WTC11 (cell line): ENCODE data around the gene CLK2. TPM values are rescaled to one million over a fixed set of nuclear protein-coding genes. Genes with fewer than 3 reads are reported as not detected.

Experiments used
- ATAC-seq: fragments of 200-7000 bp; cut with Tn5 transposase; 2 replicates; pipeline ENCODE4 v1.10.0; 2021; ENCODE audit warnings: mild to moderate bottlenecking, moderate library complexity
- CTCF ChIA-PET: fragments of 300-600 bp; sonication (Branson Sonifier 250); formaldehyde crosslinking; loops from one replicate; lab custom pipeline; 2021; ENCODE audit warnings: antibody characterized with exemption; lab: Charles Lee
- POLR2A ChIA-PET: fragments of 350-600 bp; sonication (Branson Sonifier 250); formaldehyde crosslinking; loops from one replicate; lab custom pipeline; 2021; ENCODE audit warnings: antibody characterized with exemption; lab: Charles Lee
- DNase-seq: peaks from one replicate; pipeline ENCODE4 v3.0.0; 2021; ENCODE audit warnings: low spot score
- H3K27ac Mint-ChIP-seq: 2 replicates; pipeline ENCODE4 v1.8.0; 2021; ENCODE audit warnings: mixed read lengths
- H3K27me3 Mint-ChIP-seq: 2 replicates; pipeline ENCODE4 v1.8.0; 2021; ENCODE audit warnings: low read depth, mild to moderate bottlenecking, moderate library complexity, mixed read lengths
- H3K36me3 Mint-ChIP-seq: 2 replicates; pipeline ENCODE4 v1.8.0; 2021; ENCODE audit warnings: mixed read lengths
- H3K4me1 Mint-ChIP-seq: 2 replicates; pipeline ENCODE4 v1.8.0; 2022; ENCODE audit warnings: mixed read lengths
- H3K4me3 Mint-ChIP-seq: 2 replicates; pipeline ENCODE4 v1.8.0; 2021; ENCODE audit warnings: mild to moderate bottlenecking, moderate library complexity, mixed read lengths
- H3K9me3 Mint-ChIP-seq: 2 replicates; pipeline ENCODE4 v1.8.0; 2021; ENCODE audit warnings: mixed read lengths
- ATF1 ChIP-seq: sonication (generic); formaldehyde crosslinking; IDR thresholded peaks from 2 replicates; pipeline ENCODE4 v1.8.1; 2023; ENCODE audit warnings: mild to moderate bottlenecking, moderate library complexity, missing genetic modification reagents
- ETV6 ChIP-seq: sonication (generic); formaldehyde crosslinking; IDR thresholded peaks from 2 replicates; pipeline ENCODE4 v1.8.1; 2022; ENCODE audit warnings: mild to moderate bottlenecking, missing genetic modification reagents
- GRHL2 ChIP-seq: fragments of 250-450 bp; sonication (Bioruptor Pico); IDR thresholded peaks from 2 replicates; pipeline ENCODE4 v1.8.0; 2022; ENCODE audit warnings: mild to moderate bottlenecking, moderate library complexity; ENCODE audit not compliant: insufficient replicate concordance, severe bottlenecking
- IRF2 ChIP-seq: sonication (generic); formaldehyde crosslinking; IDR thresholded peaks from 2 replicates; pipeline ENCODE4 v1.8.0; 2022; ENCODE audit warnings: low read depth, missing genetic modification reagents, borderline replicate concordance
- JUN ChIP-seq: sonication (generic); formaldehyde crosslinking; IDR thresholded peaks from 2 replicates; pipeline ENCODE4 v1.8.0; 2023; ENCODE audit warnings: mild to moderate bottlenecking, missing genetic modification reagents
- TEAD1 ChIP-seq: sonication (generic); formaldehyde crosslinking; IDR thresholded peaks from 2 replicates; pipeline ENCODE4 v1.8.0; 2022; ENCODE audit warnings: mild to moderate bottlenecking, missing genetic modification reagents
- ZNF671 ChIP-seq: fragments of 250-450 bp; sonication (Bioruptor Pico); IDR thresholded peaks from 2 replicates; pipeline ENCODE4 v1.8.0; 2021; ENCODE audit warnings: mild to moderate bottlenecking
- total RNA-seq: library from RNA; stranded (reverse); gene quantifications from 3 replicates; pipeline ENCODE4 v1.2.3, GENCODE V29; 2021
- TF ChIP-seq, protein P1 (sequence below): sonication (generic); formaldehyde crosslinking; IDR thresholded peaks from 2 replicates; pipeline ENCODE4 v1.8.1; 2023; ENCODE audit warnings: mild to moderate bottlenecking, missing genetic modification reagents, moderate library complexity
- TF ChIP-seq, protein P2 (sequence below): sonication (generic); formaldehyde crosslinking; IDR thresholded peaks from 2 replicates; pipeline ENCODE4 v1.8.1; 2022; ENCODE audit warnings: low read depth, mild to moderate bottlenecking, moderate library complexity, missing genetic modification reagents, borderline replicate concordance
- TF ChIP-seq, protein P3 (sequence below): fragments of 250-450 bp; sonication (Bioruptor Pico); IDR thresholded peaks from 2 replicates; pipeline ENCODE4 v1.9.0; 2021; ENCODE audit warnings: mild to moderate bottlenecking
- TF ChIP-seq, protein P4 (sequence below): sonication (generic); formaldehyde crosslinking; IDR thresholded peaks from 2 replicates; pipeline ENCODE4 v1.8.1; 2022; ENCODE audit warnings: missing genetic modification reagents, borderline replicate concordance
- TF ChIP-seq, protein P5 (sequence below): sonication (generic); formaldehyde crosslinking; IDR thresholded peaks from 2 replicates; pipeline ENCODE4 v1.8.1; 2023; ENCODE audit warnings: mild to moderate bottlenecking, missing genetic modification reagents

Gene CLK2
- total RNA-seq, 1 experiment from 2014 or later: 74.4 TPM

DNA sequence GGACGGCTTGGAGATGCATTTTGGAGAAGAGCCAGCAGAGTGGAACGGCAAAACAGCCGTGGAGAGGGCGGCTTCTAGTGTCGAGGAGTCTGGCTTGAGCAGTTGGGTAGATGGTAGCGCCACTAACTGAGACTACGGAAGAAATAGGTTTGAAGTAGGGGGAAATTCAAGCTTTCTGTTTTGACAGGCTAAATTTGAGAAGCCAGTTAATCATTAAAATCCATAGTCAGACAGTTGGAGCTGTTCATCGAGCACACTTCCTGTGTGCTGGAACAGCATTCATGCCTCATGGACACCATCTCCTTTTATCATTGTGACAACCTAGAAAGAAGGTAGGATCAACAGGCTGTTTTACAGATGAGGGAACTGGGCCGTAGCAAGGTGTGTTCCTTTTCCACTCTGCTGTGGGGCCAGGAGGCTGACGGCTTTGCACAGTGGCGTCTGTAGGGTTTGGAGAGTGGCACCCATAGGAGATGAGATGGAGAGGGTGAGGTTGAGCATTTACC lies 31.3 kb upstream of the CLK2 start:
- POLR2A ChIA-PET: interaction anchor here (2.0 kb wide), 1 partner anchor 32 kb away, joined by 4 read pairs; the partner anchor contains the start of gene CLK2
- Mint-ChIP-seq H3K9me3 (no peaks in the 10 kb centered on the region), H3K4me3 (no peak overlapping the region), H3K4me1 (peaks cover 16% of the 10 kb centered on the region), H3K27ac (peak overlapping the region; percentile 10; the same call in 1 of the 2 replicates)
- CTCF ChIA-PET: interaction anchor here (1.1 to 3.9 kb wide), 4 partner anchors 19 to 54 kb away, joined by 3 to 27 read pairs (median 5); no protein-coding TSS in a partner anchor
- TF ChIP-seq GRHL2 (CRISPR knock-in tag): no peak
- TF ChIP-seq TEAD1 (CRISPR knock-in tag): no peak
- TF ChIP-seq, all 79 proteins: peak for 0
- Mint-ChIP-seq H3K36me3 (no peaks in the 10 kb centered on the region), H3K27me3 (no peaks in the 10 kb centered on the region)
- DNase-seq: no peak
- ATAC-seq: no peak

DNA sequence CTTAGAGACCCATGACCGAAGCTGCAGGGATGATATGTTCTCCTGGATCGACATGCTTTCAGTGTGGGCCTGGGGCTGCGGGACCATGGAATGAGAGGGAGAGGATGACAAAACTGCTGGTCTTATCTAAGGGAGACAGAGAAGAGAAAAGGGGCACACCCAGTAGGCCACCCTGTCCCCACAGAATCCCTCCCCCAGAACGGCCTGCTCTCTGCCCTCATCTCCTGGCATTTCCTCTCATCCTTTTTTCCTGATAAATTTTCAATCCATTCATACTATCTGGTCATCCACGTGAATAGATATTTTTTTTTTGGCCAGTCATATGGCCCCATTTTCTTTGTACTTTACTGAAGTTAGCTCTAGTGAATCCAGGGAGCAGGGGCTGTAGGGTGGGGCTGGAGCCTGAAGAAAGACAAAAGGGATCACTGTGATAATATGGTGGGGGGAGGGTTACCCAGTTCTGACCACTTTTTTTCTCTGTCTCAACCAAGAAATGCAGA lies 28.1 kb upstream of the CLK2 start, which contains the start of gene PKLR:
TSS of gene PKLR (minus strand) at position 97 of the 500 bp plus-strand sequence. CDS start at position 54, 43 bp downstream.
- Mint-ChIP-seq H3K27ac (no peak within 1 kb of the TSS; the same call in 1 of the 2 replicates), H3K9me3 (no peaks in the 10 kb centered on the region), H3K36me3 (no peaks in the 10 kb centered on the region), H3K4me1 (peaks cover 20% of the 10 kb centered on the region), H3K27me3 (peaks cover 12% of the 10 kb centered on the region), H3K4me3 (no peak within 1 kb of the TSS)
- CTCF ChIA-PET: interaction anchor here (1.1 to 1.5 kb wide), 4 partner anchors 22 to 51 kb away, joined by 4 to 9 read pairs (median 4); no protein-coding TSS in a partner anchor
- POLR2A ChIA-PET: no interaction called here
- ATAC-seq (no peak), DNase-seq (no peak)
- TF ChIP-seq, protein P1, sequence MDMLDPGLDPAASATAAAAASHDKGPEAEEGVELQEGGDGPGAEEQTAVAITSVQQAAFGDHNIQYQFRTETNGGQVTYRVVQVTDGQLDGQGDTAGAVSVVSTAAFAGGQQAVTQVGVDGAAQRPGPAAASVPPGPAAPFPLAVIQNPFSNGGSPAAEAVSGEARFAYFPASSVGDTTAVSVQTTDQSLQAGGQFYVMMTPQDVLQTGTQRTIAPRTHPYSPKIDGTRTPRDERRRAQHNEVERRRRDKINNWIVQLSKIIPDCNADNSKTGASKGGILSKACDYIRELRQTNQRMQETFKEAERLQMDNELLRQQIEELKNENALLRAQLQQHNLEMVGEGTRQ (CRISPR knock-in tag): no peak
- TF ChIP-seq, protein P2, sequence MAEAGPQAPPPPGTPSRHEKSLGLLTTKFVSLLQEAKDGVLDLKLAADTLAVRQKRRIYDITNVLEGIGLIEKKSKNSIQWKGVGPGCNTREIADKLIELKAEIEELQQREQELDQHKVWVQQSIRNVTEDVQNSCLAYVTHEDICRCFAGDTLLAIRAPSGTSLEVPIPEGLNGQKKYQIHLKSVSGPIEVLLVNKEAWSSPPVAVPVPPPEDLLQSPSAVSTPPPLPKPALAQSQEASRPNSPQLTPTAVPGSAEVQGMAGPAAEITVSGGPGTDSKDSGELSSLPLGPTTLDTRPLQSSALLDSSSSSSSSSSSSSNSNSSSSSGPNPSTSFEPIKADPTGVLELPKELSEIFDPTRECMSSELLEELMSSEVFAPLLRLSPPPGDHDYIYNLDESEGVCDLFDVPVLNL: no peak
- TF ChIP-seq JUN (CRISPR knock-in tag) (no peak), IRF2 (CRISPR knock-in tag) (no peak), ATF1 (CRISPR knock-in tag) (no peak), ETV6 (CRISPR knock-in tag) (no peak), ZNF671 (CRISPR knock-in tag) (no peak)
- TF ChIP-seq, protein P3, sequence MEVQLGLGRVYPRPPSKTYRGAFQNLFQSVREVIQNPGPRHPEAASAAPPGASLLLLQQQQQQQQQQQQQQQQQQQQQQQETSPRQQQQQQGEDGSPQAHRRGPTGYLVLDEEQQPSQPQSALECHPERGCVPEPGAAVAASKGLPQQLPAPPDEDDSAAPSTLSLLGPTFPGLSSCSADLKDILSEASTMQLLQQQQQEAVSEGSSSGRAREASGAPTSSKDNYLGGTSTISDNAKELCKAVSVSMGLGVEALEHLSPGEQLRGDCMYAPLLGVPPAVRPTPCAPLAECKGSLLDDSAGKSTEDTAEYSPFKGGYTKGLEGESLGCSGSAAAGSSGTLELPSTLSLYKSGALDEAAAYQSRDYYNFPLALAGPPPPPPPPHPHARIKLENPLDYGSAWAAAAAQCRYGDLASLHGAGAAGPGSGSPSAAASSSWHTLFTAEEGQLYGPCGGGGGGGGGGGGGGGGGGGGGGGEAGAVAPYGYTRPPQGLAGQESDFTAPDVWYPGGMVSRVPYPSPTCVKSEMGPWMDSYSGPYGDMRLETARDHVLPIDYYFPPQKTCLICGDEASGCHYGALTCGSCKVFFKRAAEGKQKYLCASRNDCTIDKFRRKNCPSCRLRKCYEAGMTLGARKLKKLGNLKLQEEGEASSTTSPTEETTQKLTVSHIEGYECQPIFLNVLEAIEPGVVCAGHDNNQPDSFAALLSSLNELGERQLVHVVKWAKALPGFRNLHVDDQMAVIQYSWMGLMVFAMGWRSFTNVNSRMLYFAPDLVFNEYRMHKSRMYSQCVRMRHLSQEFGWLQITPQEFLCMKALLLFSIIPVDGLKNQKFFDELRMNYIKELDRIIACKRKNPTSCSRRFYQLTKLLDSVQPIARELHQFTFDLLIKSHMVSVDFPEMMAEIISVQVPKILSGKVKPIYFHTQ (CRISPR knock-in tag): no peak
- TF ChIP-seq, protein P4, sequence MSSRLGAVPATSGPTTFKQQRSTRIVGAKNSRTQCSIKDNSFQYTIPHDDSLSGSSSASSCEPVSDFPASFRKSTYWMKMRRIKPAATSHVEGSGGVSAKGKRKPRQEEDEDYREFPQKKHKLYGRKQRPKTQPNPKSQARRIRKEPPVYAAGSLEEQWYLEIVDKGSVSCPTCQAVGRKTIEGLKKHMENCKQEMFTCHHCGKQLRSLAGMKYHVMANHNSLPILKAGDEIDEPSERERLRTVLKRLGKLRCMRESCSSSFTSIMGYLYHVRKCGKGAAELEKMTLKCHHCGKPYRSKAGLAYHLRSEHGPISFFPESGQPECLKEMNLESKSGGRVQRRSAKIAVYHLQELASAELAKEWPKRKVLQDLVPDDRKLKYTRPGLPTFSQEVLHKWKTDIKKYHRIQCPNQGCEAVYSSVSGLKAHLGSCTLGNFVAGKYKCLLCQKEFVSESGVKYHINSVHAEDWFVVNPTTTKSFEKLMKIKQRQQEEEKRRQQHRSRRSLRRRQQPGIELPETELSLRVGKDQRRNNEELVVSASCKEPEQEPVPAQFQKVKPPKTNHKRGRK: no peak
- TF ChIP-seq, protein P5, sequence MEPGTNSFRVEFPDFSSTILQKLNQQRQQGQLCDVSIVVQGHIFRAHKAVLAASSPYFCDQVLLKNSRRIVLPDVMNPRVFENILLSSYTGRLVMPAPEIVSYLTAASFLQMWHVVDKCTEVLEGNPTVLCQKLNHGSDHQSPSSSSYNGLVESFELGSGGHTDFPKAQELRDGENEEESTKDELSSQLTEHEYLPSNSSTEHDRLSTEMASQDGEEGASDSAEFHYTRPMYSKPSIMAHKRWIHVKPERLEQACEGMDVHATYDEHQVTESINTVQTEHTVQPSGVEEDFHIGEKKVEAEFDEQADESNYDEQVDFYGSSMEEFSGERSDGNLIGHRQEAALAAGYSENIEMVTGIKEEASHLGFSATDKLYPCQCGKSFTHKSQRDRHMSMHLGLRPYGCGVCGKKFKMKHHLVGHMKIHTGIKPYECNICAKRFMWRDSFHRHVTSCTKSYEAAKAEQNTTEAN (CRISPR knock-in tag): no peak
